GM21447 (cell line): ENCODE measurements around the gene NTRK1.

ENCODE experiments used
- ATAC-seq: cut with Tn5 transposase; IDR thresholded peaks from one replicate; pipeline ENCODE4 v1.9.1; 2021; ENCODE audit not compliant: unreplicated experiment

Gene NTRK1

GRCh38 chr1:156856282-156856785 is 4.3 kb upstream of the NTRK1 start:
- ATAC-seq = no peak

- ATAC-seq = no peak
Measured at GRCh38 chr1:156857532-156857931, 3.1 kb upstream of the NTRK1 start.

GRCh38 chr1:156858555-156858956 is 2.1 kb upstream of the NTRK1 start:
- ATAC-seq = no peak

GRCh38 chr1:156858959-156859522 is 1.6 kb upstream of the NTRK1 start, which contains the start of gene INSRR:
INSRR (minus strand) TSS chr1:156859117; CDS start chr1:156858621, 496 bp downstream.
- no peak for ATAC-seq

- ATAC-seq = no peak
Measured at GRCh38 chr1:156859523-156860112, 1.0 kb upstream of the NTRK1 start.

- no peak for ATAC-seq
Measured at GRCh38 chr1:156860113-156860627, 495 bp upstream of the NTRK1 start.

- no peak for ATAC-seq
Measured at GRCh38 chr1:156862584-156862983, 1.9 kb downstream of the NTRK1 start.

- ATAC-seq = no peak
Measured at GRCh38 chr1:156862997-156863599, 2.4 kb downstream of the NTRK1 start.

- no peak for ATAC-seq
Measured at GRCh38 chr1:156863631-156864030, 3.0 kb downstream of the NTRK1 start.

- no peak for ATAC-seq
Measured at GRCh38 chr1:156864796-156865195, 4.1 kb downstream of the NTRK1 start.

GRCh38 chr1:156865258-156865657 is 4.6 kb downstream of the NTRK1 start:
- no peak for ATAC-seq

GRCh38 chr1:156865865-156866248 is 5.2 kb downstream of the NTRK1 start:
- ATAC-seq = no peak

- no peak for ATAC-seq
Measured at GRCh38 chr1:156866249-156866909, 5.7 kb downstream of the NTRK1 start.

- ATAC-seq = no peak
Measured at GRCh38 chr1:156868341-156868740, 7.7 kb downstream of the NTRK1 start.

- no peak for ATAC-seq
Measured at GRCh38 chr1:156869455-156869854, 8.8 kb downstream of the NTRK1 start.

GRCh38 chr1:156873659-156874058 is 13.0 kb downstream of the NTRK1 start:
- ATAC-seq = no peak

GRCh38 chr1:156874142-156874541 is 13.5 kb downstream of the NTRK1 start:
- ATAC-seq = no peak

GRCh38 chr1:156874572-156875340 is 14.1 kb downstream of the NTRK1 start:
- no peak for ATAC-seq

GRCh38 chr1:156875341-156875615 is 14.6 kb downstream of the NTRK1 start:
- ATAC-seq = no peak

- ATAC-seq = no peak
Measured at GRCh38 chr1:156876281-156876680, 15.6 kb downstream of the NTRK1 start.
